ENCODE data around the gene DDN.

The DDN gene

GRCh38 chr12:48980953-48981756, 18.0 kb downstream of the DDN start:
- peak in 4 of 5 donors; percentile 34 to 78 (median 56) for DNase-seq

GRCh38 chr12:48980389-48980952, 18.7 kb downstream of the DDN start:
- DNase-seq = peak in 1 of 5 donors; percentile 24

DNA sequence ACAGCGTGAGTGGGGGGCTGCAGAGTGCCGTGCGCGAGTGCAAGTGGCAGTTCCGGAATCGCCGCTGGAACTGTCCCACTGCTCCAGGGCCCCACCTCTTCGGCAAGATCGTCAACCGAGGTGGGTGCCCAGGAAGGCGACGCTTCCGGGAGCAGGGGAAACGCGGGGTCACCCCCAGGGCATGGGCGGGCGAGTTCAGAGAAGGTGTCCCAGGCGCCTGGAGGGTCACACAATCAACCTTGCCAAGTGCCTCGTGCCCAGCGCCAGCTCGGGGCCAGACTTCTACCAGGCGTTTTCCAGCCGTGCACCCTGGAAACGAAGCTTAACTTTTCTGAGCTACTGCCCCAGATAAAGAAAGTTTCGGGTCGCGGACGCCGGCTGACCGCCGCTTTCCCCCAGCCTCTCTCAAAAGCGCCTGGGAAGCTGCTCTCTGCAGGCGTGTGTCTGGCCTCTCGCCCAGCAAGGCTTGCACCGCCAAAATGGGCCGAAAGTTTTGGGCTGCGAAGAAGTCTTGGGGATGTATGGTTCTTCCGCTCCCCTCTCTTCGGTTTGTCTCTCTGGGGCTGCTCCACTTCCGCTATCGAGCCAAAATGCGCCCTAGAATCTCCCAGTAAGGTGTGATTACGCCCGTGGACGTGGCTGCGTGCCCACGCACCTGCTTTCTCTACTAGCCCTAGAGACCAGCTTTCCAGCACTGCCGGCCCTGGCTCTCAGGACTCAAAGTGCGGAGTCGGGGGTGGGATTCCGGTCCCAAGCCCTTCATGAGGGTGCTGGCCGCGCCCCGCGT, 19.4 kb downstream of the DDN start:
- peak in 2 of 5 donors; percentile 39 to 48 for DNase-seq

- no peak for DNase-seq
Observed at GRCh38 chr12:48978741-48979601, 20.2 kb downstream of the DDN start.

DNA sequence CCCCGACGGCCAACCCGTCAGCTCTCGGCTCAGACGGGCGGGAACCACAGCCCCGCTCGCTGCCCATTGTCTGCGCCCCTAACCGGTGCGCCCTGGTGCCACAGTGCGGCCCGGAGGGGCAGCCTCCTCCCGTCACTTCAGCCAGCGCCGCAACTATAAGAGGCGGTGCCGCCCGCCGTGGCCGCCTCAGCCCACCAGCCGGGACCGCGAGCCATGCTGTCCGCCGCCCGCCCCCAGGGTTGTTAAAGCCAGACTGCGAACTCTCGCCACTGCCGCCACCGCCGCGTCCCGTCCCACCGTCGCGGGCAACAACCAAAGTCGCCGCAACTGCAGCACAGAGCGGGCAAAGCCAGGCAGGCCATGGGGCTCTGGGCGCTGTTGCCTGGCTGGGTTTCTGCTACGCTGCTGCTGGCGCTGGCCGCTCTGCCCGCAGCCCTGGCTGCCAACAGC, 20.9 kb downstream of the DDN start, which contains the start of gene WNT1:
WNT1 (plus strand) TSS at position 32 of the 450 bp plus-strand sequence; CDS start at position 361, 329 bp downstream.
- DNase-seq = no peak

DNA sequence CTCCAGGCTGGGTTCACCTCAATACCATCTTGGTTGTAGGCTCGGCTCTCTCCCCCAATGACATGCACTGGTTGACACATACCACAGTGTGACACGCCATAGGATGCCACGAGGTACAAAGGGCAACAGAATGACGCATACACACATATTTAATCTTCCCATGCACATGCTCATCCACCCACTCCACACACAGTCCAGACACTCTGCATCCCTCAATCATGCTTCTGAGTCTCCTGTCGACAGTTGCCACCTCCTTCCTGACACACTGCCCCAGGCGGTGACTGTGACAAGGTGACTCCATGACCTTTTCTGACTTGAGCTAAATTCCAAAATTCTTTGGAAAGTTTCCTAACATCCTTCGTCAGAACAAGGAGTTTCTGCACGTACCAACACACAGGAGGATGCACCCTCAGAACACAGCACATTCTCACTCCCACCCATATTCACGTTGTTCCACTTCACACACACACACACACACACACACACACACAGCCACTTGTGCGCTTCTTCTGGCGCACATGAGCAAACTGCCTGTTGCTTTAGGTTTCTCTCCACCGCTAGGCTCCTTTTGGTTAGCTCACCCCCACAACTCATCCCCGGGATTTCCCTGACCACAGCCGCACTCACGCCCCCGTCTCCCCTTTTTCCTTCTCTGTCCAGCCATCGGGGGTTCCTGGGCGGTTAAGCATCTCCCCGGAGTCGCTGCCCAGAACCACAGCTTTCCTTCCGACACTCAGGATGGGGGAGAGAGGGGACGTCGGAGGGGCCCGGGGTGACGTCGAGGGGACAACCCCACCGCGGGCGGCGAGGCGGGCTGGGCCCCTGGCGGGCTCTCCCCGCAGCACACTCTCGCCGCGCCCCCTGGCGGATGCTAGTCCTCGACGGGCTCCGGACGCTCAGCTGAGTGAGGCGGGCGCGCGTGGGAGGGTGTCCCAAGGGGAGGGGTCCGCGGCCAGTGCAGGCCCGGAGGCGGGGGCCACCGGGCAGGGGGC, 21.6 kb downstream of the DDN start:
- DNase-seq = peak; percentile 65 to 81 (median 76)

DNA sequence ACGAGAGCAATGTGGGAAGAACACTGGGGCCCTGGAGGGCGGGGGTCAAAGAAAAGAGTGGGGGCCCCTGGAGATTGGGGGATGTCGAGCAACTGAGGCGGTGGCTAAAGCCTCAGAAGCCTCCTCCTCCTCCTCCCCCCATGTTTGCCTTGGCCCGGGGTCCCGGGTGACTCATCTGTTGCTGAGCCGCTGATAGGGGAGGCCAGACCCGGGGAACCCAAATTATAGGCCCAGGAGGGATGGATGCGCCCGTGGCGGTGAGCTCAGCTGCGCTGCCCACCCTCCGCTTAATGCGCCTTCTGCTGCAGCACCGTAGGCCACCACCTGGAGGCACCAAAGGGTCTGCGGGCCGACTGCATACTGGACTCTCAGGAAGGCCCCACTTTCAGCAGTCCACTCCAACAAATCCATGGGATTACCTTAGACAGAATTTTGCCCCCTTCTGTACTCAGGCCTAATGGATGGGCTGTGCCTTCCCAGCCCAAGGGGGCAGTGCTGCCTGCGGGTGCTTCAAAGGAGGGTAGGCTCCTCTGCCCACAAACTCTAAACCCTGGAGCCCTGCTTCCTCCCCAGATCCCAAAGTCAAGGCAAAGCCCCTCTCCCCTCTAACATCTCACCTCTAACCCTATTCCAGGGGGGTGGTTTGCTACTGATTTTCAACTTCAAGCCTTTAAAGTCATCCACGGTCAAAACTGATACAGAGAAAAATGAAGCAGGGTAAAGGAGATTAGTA, 25.1 kb downstream of the DDN start:
- DNase-seq = no peak

DNA sequence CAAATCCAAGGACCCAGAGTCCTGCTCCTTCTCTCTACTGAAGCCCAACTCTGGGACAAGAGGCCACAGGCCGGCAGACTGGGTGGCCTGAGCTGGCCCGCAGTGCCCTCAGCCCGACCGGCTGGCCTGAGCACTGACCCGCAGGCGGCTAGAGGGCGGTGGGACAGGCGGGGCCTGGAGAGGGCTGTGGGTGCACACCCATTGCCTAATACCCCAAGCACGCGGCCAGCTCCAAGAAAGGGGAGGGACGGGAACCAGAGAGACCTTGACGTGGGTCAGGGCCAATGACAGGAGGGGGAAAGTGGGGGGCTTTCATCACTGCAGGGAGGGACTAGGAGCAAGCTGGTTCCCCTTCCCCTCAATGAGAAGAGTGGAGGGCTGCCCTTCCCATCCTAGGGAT, 25.6 kb downstream of the DDN start:
- no peak for DNase-seq

DNA sequence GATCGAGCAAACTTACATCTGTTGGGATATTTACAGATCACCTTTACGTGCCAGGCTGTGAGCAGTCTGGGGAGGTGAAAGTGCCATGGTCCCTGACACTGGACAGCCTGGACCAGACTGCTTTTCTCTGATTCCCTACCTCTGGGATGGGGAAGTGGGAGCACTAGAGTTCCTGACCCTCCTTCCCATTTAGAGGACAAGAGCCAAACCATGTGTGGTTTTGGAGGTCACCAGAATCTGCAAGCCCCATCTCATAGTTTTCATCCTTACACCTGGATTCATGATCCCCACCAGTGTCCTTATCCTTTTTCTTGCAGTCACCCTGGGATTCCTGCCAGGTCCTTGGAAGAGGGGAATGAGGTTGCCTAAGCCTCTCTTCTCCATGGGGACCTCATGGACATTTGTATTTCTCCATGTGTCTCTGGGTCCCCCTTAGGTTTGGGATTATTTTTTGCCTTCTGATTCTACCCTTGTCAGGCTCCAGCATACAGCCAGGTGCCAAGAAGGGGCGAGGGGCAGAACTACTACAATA, 26.2 kb downstream of the DDN start:
- no peak for DNase-seq

DNA sequence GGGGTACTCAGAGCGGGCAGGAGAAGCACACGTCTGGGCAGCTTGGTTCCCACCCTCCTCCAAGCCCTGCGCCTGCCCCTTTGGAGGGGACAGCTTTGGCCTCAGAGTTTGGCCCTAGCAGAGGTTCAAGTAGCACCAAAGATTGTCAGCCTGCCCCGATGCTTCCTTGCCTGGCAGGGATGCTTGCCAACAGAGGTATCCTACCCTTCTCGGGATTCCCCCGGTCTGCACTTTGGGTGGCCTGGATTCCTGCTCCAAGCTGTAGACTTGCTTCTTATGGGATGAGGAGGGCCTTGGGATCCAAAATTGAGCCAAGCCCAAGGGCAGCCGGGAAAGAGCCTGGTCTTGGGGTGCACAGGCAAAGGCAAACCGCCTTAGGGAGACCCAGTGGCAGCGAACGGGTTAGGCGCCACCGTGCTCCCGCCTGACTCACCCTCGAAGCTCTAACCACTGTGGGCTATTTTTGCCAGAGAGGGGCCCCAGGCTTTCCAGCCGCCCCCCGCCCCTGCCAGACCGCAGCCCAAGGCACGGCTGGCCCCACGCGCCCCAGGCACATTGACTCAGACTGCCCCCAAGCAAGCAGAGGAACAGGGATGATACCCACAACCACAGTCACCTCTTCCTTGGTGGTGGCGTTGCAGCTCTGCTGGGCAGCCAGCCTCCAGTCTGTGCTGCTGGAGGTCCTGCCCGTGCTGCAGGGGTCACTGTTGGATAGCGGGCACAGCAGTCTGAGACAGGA, 26.8 kb downstream of the DDN start:
- DNase-seq = no peak

- no peak for DNase-seq
Observed at GRCh38 chr12:48970702-48971334, 28.4 kb downstream of the DDN start.

DNA sequence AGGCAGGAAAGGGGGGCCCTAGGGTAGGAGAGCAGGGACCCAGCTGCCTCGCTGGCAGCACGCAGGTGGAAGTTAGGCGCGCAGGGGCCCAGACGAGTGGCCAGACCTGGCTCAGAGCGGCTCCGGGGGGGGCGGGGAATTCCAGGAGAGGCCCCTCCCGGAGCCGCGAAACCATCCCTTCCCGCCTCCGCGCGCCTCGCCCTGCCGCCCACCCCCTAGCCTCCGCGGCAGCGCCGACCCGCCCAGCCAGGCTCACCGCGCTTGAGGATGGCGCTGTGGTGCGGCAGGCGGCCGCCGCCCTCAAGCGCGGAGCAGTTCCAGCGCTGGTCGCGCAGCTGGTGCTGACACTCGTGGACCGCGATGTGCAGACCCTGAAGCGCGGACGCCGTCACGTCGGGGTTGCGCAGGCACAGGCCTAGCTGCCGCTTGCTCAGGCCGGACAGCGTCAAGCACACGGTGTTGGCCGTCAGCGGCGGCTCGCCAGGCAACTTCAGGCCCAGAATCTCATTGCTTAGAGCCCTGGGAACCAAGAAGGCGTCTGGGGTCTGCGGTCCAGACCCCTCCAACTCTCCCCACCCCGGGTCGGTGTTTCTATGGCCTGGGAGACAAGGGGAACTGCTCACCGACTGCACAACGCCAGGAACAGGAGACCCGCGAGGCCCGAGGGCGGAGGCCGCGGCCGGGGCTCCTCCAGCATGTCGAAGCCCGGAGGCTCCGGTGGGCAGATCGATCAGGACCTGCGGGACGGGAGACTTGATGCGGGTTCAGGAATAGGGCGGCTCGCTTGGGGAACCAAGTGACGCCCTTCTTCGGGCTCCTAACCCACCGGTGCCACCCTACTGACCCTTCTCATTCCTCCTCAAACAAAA, 29.1 kb downstream of the DDN start:
- DNase-seq = peak in 3 of 5 donors; percentile 22 to 45 (median 30)

GRCh38 chr12:48969160-48969771, 29.9 kb downstream of the DDN start:
- DNase-seq = no peak

DNA sequence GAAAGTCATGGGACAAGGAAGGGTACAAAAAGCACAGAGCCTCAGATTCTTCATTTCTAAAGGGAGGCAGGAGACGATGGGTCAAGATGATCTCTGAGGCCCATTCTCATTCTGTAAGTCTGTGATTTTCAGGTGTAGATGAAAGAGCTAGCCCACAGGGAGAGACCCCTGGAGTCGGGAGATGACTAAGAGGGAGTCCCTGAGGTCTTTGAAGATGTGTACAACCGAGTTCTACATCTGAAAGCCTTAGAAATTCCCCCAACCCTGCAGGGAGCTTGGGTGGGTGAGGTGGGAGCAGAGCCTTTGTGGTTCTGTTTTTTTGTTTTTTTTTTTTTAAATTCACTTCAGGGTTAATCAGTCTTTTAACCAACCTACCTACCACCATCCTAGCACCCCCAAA, 30.7 kb downstream of the DDN start:
- no peak for DNase-seq

DNA sequence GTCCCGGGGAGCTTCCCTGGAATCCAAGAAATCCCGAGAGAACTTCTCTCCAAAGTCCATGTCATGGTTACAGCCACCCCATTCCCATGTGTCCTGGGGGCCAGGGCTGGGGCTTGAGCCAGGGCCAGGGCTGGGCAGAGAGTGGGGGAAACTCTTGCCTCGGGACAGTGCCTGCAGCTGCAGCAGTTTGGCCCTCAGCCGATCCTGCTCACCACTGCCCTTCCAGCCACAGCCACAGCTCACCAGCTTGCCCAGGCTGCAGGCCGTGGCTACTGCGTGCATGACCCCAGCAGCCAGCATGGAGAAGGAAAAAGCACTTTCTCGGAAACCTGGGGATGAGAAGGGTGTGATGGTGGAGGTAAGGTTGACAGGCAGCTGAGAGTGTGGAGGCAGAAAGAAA, 31.2 kb downstream of the DDN start:
- DNase-seq = no peak

DNA sequence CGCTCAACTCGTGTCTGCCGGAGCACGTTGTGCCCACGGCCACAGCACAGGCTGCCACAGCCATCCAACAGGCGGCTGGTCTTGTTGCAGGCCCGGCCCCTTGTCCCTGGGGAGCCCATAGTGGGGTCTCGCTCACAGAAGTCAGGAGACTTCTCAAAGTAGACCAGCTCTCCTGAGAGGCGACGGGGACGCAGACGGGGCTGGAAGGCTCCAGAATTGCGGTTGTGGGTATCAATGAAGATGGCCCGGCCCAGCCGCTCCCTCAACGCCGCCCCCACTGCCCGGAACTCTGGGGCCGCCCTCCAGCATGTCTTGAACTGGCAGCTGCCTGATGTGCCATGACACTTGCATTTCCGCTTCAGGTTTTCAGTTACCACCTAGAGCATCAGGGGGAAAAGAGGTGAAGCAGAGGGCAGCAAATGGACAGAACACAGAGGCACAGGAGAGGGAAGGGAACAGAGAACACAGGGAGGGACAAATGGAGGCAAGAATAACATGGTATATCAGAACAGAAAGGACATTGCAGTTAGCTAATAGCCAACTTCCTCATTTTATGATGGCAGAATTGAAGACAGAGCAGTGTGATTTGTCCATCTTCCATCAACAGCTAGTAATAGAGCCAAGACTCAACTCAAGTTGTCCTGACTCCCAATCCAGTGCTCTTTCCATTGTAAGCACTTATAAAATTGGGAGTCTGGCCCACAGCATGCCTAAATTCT, 32.8 kb downstream of the DDN start:
- no peak for DNase-seq

Data from T-helper 1 cell (primary cell).